HCT116 (cell line): Measurements from ENCODE around the gene ZNF575. TPM values are rescaled to one million over a fixed set of nuclear protein-coding genes. Genes with fewer than 3 reads are reported as not detected.

Source experiments
- ATAC-seq: fragments of 200-7000 bp; cut with Tn5 transposase; 2 replicates; pipeline ENCODE4 v1.9.1; 2020; ENCODE audit warnings: mild to moderate bottlenecking, moderate library complexity
- BruUV-seq: library from RNA; stranded (reverse); fragments of 400-500 nt; replicated peaks from 2 replicates; lab custom pipeline; 2021; lab: Mats Ljungman, UMichigan
- CTCF ChIA-PET: fragments of 300-600 bp; sonication (Branson Sonifier 250); formaldehyde crosslinking; loops from one replicate; lab custom pipeline; 2021; ENCODE audit warnings: antibody characterized with exemption; lab: Charles Lee
- POLR2A ChIA-PET: fragments of 300-600, 350-600 bp; sonication (Branson Sonifier 250); formaldehyde crosslinking; loops from one replicate; lab custom pipeline; 2021; ENCODE audit warnings: antibody characterized with exemption; lab: Charles Lee
- RAD21 ChIA-PET, 2 experiments: fragments of 300-600 bp; sonication (Branson Sonifier 250); formaldehyde crosslinking; loops; one replicate each; lab custom pipeline; 2023; ENCODE audit warnings: low total read pairs in 2 of 2; ENCODE audit not compliant: uncharacterized antibody in 2 of 2, unreplicated experiment in 2 of 2, low non-redundant PET in 1 of 2; lab: Charles Lee
- DNase-seq: peaks from one replicate; pipeline ENCODE4 v3.0.0-alpha.2; 2010; ENCODE audit warnings: low read depth, low spot score
- H2AFZ ChIP-seq: fragments of 200-600 bp; shearing (Covaris generic), sonication (generic); 2 replicates; pipeline ENCODE4 v1.6.1; 2017; ENCODE audit warnings: low read depth, mixed run types, mixed read lengths, antibody characterized with exemption, low read length; ENCODE audit not compliant: poor library complexity, severe bottlenecking
- H3K27ac ChIP-seq: 2 replicates; pipeline ENCODE4 v1.5.1; 2012; ENCODE audit warnings: low read depth, low read length
- H3K27me3 ChIP-seq: fragments of 200-600 bp; sonication (generic); 2 replicates; pipeline ENCODE4 v1.6.1; 2016; ENCODE audit warnings: mixed run types, low read length, mixed read lengths; ENCODE audit not compliant: insufficient read depth
- H3K36me3 ChIP-seq, 2 experiments: fragments of 200-500 bp in 1 of 2; fragments of 200-600 bp in 1 of 2; sonication (Bioruptor generic) in 1 of 2; sonication (generic) in 1 of 2; 2 replicates each; pipeline versions ENCODE4 v1.5.1 to v1.6.1; 2014 to 2016; ENCODE audit warnings: low read length in 2 of 2, inconsistent platforms in 1 of 2, mixed read lengths in 1 of 2, mixed run types in 1 of 2; ENCODE audit not compliant: insufficient read depth in 2 of 2, control insufficient read depth in 1 of 2
- H3K4me1 ChIP-seq, 2 experiments: fragments of 200-600 bp in 1 of 2; sonication (generic) in 1 of 2; 2 replicates each; pipeline versions ENCODE4 v1.5.1 to v1.6.1; 2012 to 2017; ENCODE audit warnings: low read length in 2 of 2, inconsistent platforms in 1 of 2, mild to moderate bottlenecking in 1 of 2, mixed read lengths in 1 of 2, mixed run types in 1 of 2, moderate library complexity in 1 of 2; ENCODE audit not compliant: insufficient read depth in 2 of 2, control insufficient read depth in 1 of 2
- H3K4me2 ChIP-seq: fragments of 200-600 bp; sonication (generic); 2 replicates; pipeline ENCODE4 v1.6.1; 2017; ENCODE audit warnings: mixed run types, low read length, mixed read lengths
- H3K4me3 ChIP-seq, 2 experiments: fragments of 200-600 bp in 1 of 2; sonication (generic) in 1 of 2; replicated peaks in 1 of 2; 2 replicates each; pipeline ENCODE4 v1.5.1; 2011 to 2016; ENCODE audit warnings: low read length in 2 of 2, control low read depth in 1 of 2, low read depth in 1 of 2, mild to moderate bottlenecking in 1 of 2, mixed read lengths in 1 of 2, mixed run types in 1 of 2
- H3K79me2 ChIP-seq: fragments of 200-600 bp; sonication (generic); 2 replicates; pipeline ENCODE4 v1.6.1; 2017; ENCODE audit warnings: mild to moderate bottlenecking, mixed run types, low read length, moderate library complexity, mixed read lengths; ENCODE audit not compliant: insufficient read depth
- H3K9ac ChIP-seq: fragments of 200-600 bp; sonication (generic); 2 replicates; pipeline ENCODE4 v1.6.1; 2016; ENCODE audit warnings: low read length, mixed read lengths
- H3K9me2 ChIP-seq: fragments of 200-600 bp; sonication (generic), shearing (Covaris generic); 2 replicates; pipeline ENCODE4 v1.6.1; 2017; ENCODE audit warnings: mixed run types, mild to moderate bottlenecking, moderate library complexity; ENCODE audit not compliant: insufficient read depth
- H3K9me3 ChIP-seq, 2 experiments: fragments of 200-500 bp in 1 of 2; fragments of 200-600 bp in 1 of 2; sonication (Bioruptor generic) in 1 of 2; sonication (generic) in 1 of 2; 2 replicates each; pipeline ENCODE4 v1.6.1; 2014 to 2017; ENCODE audit warnings: low read length in 2 of 2, mixed read lengths in 2 of 2, inconsistent platforms in 1 of 2, low read depth in 1 of 2, mild to moderate bottlenecking in 1 of 2, mixed run types in 1 of 2, moderate library complexity in 1 of 2; ENCODE audit not compliant: control insufficient read depth in 1 of 2, insufficient read depth in 1 of 2
- H4K20me1 ChIP-seq: fragments of 200-600 bp; sonication (generic), shearing (Covaris generic); 2 replicates; pipeline ENCODE4 v1.6.1; 2017; ENCODE audit warnings: mixed run types, mild to moderate bottlenecking, moderate library complexity; ENCODE audit not compliant: insufficient read depth
- ATF3 ChIP-seq: IDR thresholded peaks from 2 replicates; pipeline ENCODE4 v1.6.1; 2012
- CBX3 ChIP-seq: IDR thresholded peaks from 2 replicates; pipeline ENCODE4 v1.6.1; 2012; ENCODE audit warnings: low read depth
- CEBPB ChIP-seq: IDR thresholded peaks from 2 replicates; pipeline ENCODE4 v1.6.1; 2012; ENCODE audit warnings: low read depth
- CTCF ChIP-seq, 3 experiments: fragments of 200-600 bp in 1 of 3; sonication (generic) in 1 of 3; IDR thresholded peaks in 2 of 3; conservative IDR thresholded peaks in 1 of 3; 2 replicates each; pipeline ENCODE4 v1.5.1; 2012 to 2017; ENCODE audit warnings: low read depth in 2 of 3, low read length in 2 of 3, antibody characterized with exemption in 1 of 3, borderline replicate concordance in 1 of 3, control low read depth in 1 of 3, mild to moderate bottlenecking in 1 of 3, mixed read lengths in 1 of 3, mixed run types in 1 of 3, moderate library complexity in 1 of 3; ENCODE audit not compliant: insufficient read depth in 1 of 3
- EZH2 ChIP-seq: fragments of 200-600 bp; sonication (generic); IDR thresholded peaks from 2 replicates; pipeline ENCODE4 v1.6.1; 2017; ENCODE audit warnings: antibody characterized with exemption, mixed run types
- EZH2phosphoT487 ChIP-seq: fragments of 200-600 bp; IDR thresholded peaks from 2 replicates; pipeline ENCODE4 v1.6.1; 2018; ENCODE audit warnings: antibody characterized with exemption, borderline replicate concordance
- FOSL1 ChIP-seq: IDR thresholded peaks from 2 replicates; pipeline ENCODE4 v1.6.1; 2012; ENCODE audit warnings: low read depth
- JUND ChIP-seq: IDR thresholded peaks from 2 replicates; pipeline ENCODE4 v1.6.1; 2012
- MAX ChIP-seq: IDR thresholded peaks from 2 replicates; pipeline ENCODE4 v1.6.1; 2012
- POLR2AphosphoS5 ChIP-seq: IDR thresholded peaks from 2 replicates; pipeline ENCODE4 v1.6.1; 2011; ENCODE audit warnings: mild to moderate bottlenecking, low read depth, low read length, moderate library complexity
- RAD21 ChIP-seq: IDR thresholded peaks from 2 replicates; pipeline ENCODE4 v1.6.1; 2012; ENCODE audit warnings: low read depth, mild to moderate bottlenecking
- REST ChIP-seq: IDR thresholded peaks from 2 replicates; pipeline ENCODE4 v1.6.1; 2012; ENCODE audit warnings: low read depth
- SIN3A ChIP-seq: IDR thresholded peaks from 2 replicates; pipeline ENCODE4 v1.6.1; 2012; ENCODE audit warnings: low read depth
- SP1 ChIP-seq: IDR thresholded peaks from 2 replicates; pipeline ENCODE4 v1.6.1; 2012; ENCODE audit warnings: low read depth
- SRF ChIP-seq: IDR thresholded peaks from 2 replicates; pipeline ENCODE4 v1.6.1; 2012; ENCODE audit warnings: low read depth
- TCF7L2 ChIP-seq: IDR thresholded peaks from 2 replicates; pipeline ENCODE4 v1.7.0; 2011; ENCODE audit warnings: borderline replicate concordance, inconsistent platforms; ENCODE audit not compliant: insufficient read depth, insufficient read length; ENCODE audit errors: extremely low read depth
- YY1 ChIP-seq: IDR thresholded peaks from 2 replicates; pipeline ENCODE4 v1.6.1; 2011; ENCODE audit warnings: low read length, low read depth, moderate library complexity, mild to moderate bottlenecking; ENCODE audit not compliant: insufficient replicate concordance; ENCODE audit errors: extremely low read depth
- ZBTB33 ChIP-seq: IDR thresholded peaks from 2 replicates; pipeline ENCODE4 v1.6.1; 2011; ENCODE audit warnings: mild to moderate bottlenecking, low read length, moderate library complexity; ENCODE audit not compliant: insufficient replicate concordance; ENCODE audit errors: extremely low read depth
- ZFX ChIP-seq: fragments of 450-650 bp; IDR thresholded peaks from 2 replicates; pipeline ENCODE4 v1.6.1; 2017
- ZNF274 ChIP-seq: fragments of 200-500 bp; sonication (Bioruptor generic); IDR thresholded peaks from 2 replicates; pipeline ENCODE4 v1.6.1; 2014; ENCODE audit warnings: mild to moderate bottlenecking, low read depth, low read length, inconsistent platforms
- intact Hi-C: fragments of 100-400 bp; cut with micrococcal nuclease; formaldehyde crosslinking; loops from 2 replicates; pipeline ENCODE4 v1.10.0; 2022
- total RNA-seq: library from RNA; stranded (reverse); gene quantifications from one replicate; pipeline ENCODE4 v1.2.1, GENCODE V29; 2021; ENCODE audit not compliant: unreplicated experiment

The ZNF575 gene
- total RNA-seq, 1 experiment from 2014 or later = 1.9 TPM

- Histone ChIP-seq H2AFZ (no peak overlapping the region), H3K36me3 (no peaks in the 10 kb centered on the region; a peak in 1 of 4 replicates), H3K9ac (no peak overlapping the region), H3K9me3 (no peaks in the 10 kb centered on the region), H3K9me2 (no peaks in the 10 kb centered on the region), H3K79me2 (no peaks in the 10 kb centered on the region), H4K20me1 (no peaks in the 10 kb centered on the region), H3K27ac (no peak overlapping the region), H3K4me3 (no peak overlapping the region), H3K4me2 (no peak overlapping the region), H3K27me3 (no peaks in the 10 kb centered on the region), H3K4me1 (no peaks in the 10 kb centered on the region)
- TF ChIP-seq EZH2phosphoT487 (no peak), SRF (no peak), FOSL1 (no peak), MAX (no peak), ATF3 (no peak), RAD21 (no peak), TCF7L2 (no peak), POLR2AphosphoS5 (no peak), JUND (no peak), SIN3A (no peak), SP1 (no peak), EZH2 (no peak), CEBPB (no peak), YY1 (no peak), CTCF (IDR thresholded peaks at IDR 0.05 in 2 of 3, conservative IDR thresholded peaks at IDR 0.05 in 1 of 3; ENCODE audit: borderline replicate concordance in 1 of 3, insufficient read depth in 1 of 3, low read depth in 2 of 3, low read length in 2 of 3) (no peak), REST (no peak), ZFX (no peak), ZBTB33 (no peak), ZNF274 (no peak), CBX3 (no peak)
- ChIA-PET RAD21 (no interaction called here), CTCF (no interaction called here), POLR2A (no interaction called here)
- no peak for ATAC-seq
- no TSS peak for BruUV-seq
- intact Hi-C loops = no loop called here
- DNase-seq = no peak
Observed at GRCh38 chr19:43489979-43490599, 42.9 kb upstream of the ZNF575 start.
